IPS-18c (cell line): ENCODE results near the gene PACRG.

Experiments
- H3K4me3 ChIP-seq: 2 replicates; pipeline ENCODE4 v1.7.0; 2013; ENCODE audit warnings: low read depth, mild to moderate bottlenecking, low read length, moderate library complexity; ENCODE audit not compliant: insufficient read depth
- H3K9me3 ChIP-seq: one replicate; pipeline ENCODE4 v1.6.1; 2013; ENCODE audit warnings: mild to moderate bottlenecking, low read length, moderate library complexity; ENCODE audit not compliant: control insufficient read depth, insufficient read depth

The PACRG gene

GRCh38 chr6:163146036-163146435 is 418.3 kb downstream of the PACRG start:
- no peak overlapping the region for H3K4me3 ChIP-seq
- no peaks in the 10 kb centered on the region for H3K9me3 ChIP-seq

GRCh38 chr6:163147994-163148393 is 420.2 kb downstream of the PACRG start:
- no peak overlapping the region for H3K4me3 ChIP-seq
- no peaks in the 10 kb centered on the region for H3K9me3 ChIP-seq

GRCh38 chr6:163148451-163149278 is 420.9 kb downstream of the PACRG start:
- H3K9me3 ChIP-seq, result no peaks in the 10 kb centered on the region
- no peak overlapping the region for H3K4me3 ChIP-seq

GRCh38 chr6:163149279-163149848 is 421.6 kb downstream of the PACRG start:
- no peaks in the 10 kb centered on the region for H3K9me3 ChIP-seq
- H3K4me3 ChIP-seq, result no peak overlapping the region

GRCh38 chr6:163151212-163151611 is 423.4 kb downstream of the PACRG start:
- Histone ChIP-seq H3K4me3 (no peak overlapping the region), H3K9me3 (no peaks in the 10 kb centered on the region)

- H3K4me3 ChIP-seq, result no peak overlapping the region
- H3K9me3 ChIP-seq, result no peaks in the 10 kb centered on the region
These were observed 424.9 kb downstream of the PACRG start for GRCh38 chr6:163152701-163153100.

- Histone ChIP-seq H3K4me3 (no peak overlapping the region), H3K9me3 (no peaks in the 10 kb centered on the region)
These were observed 431.3 kb downstream of the PACRG start for GRCh38 chr6:163159110-163159509.

GRCh38 chr6:163159689-163160088 is 431.9 kb downstream of the PACRG start:
- H3K4me3 ChIP-seq, result no peak overlapping the region
- H3K9me3 ChIP-seq, result no peaks in the 10 kb centered on the region

GRCh38 chr6:163162007-163162873 is 434.5 kb downstream of the PACRG start:
- no peaks in the 10 kb centered on the region for H3K9me3 ChIP-seq
- no peak overlapping the region for H3K4me3 ChIP-seq

- H3K9me3 ChIP-seq, result no peaks in the 10 kb centered on the region
- H3K4me3 ChIP-seq, result no peak overlapping the region; the same call in 1 of the 2 replicates
These were observed 435.1 kb downstream of the PACRG start for GRCh38 chr6:163162874-163163213.

- no peak overlapping the region for H3K4me3 ChIP-seq
- H3K9me3 ChIP-seq, result no peaks in the 10 kb centered on the region
These were observed 436.6 kb downstream of the PACRG start for GRCh38 chr6:163164175-163164900.

GRCh38 chr6:163165155-163165910 is 437.6 kb downstream of the PACRG start:
- no peak overlapping the region for H3K4me3 ChIP-seq
- H3K9me3 ChIP-seq, result no peaks in the 10 kb centered on the region

GRCh38 chr6:163165922-163166321 is 438.1 kb downstream of the PACRG start:
- H3K4me3 ChIP-seq, result no peak overlapping the region
- H3K9me3 ChIP-seq, result no peaks in the 10 kb centered on the region

GRCh38 chr6:163166507-163166906 is 438.7 kb downstream of the PACRG start:
- Histone ChIP-seq H3K4me3 (no peak overlapping the region), H3K9me3 (no peaks in the 10 kb centered on the region)

- no peaks in the 10 kb centered on the region for H3K9me3 ChIP-seq
- no peak overlapping the region for H3K4me3 ChIP-seq
These were observed 441.7 kb downstream of the PACRG start for GRCh38 chr6:163169521-163169920.

- no peak overlapping the region for H3K4me3 ChIP-seq
- H3K9me3 ChIP-seq, result no peaks in the 10 kb centered on the region
These were observed 442.6 kb downstream of the PACRG start for GRCh38 chr6:163170294-163170883.
